A549 (cell line): ENCODE data around the gene IGSF9B. TPM values are rescaled to one million over a fixed set of nuclear protein-coding genes. Genes with fewer than 3 reads are reported as not detected.

Source experiments
- ATAC-seq, 2 experiments: fragments of 200-7000 bp in 1 of 2; fragments of >200 bp in 1 of 2; cut with Nextera tagmentation in 1 of 2; cut with Tn5 transposase in 1 of 2; 3 replicates each; pipeline versions ENCODE4 v1.8.0 to v1.9.1; 2018 to 2020; ENCODE audit warnings: mild to moderate bottlenecking in 1 of 2, moderate library complexity in 1 of 2
- CTCF ChIA-PET: fragments of 300-600 bp; sonication (Branson Sonifier 250); formaldehyde crosslinking; extraction: SDS; loops from one replicate; lab custom pipeline; 2021; ENCODE audit warnings: antibody characterized with exemption, inconsistent platforms; lab: Yijun Ruan, JAX
- POLR2A ChIA-PET: fragments of 350-600 bp; formaldehyde crosslinking; extraction: SDS; loops from one replicate; lab custom pipeline; 2021; ENCODE audit warnings: antibody characterized with exemption, inconsistent platforms; lab: Yijun Ruan, JAX
- DNase-seq, 2 experiments: peaks; one replicate each; pipeline versions ENCODE4 v3.0.0 to v3.0.0-alpha.2; 2011 to 2016; ENCODE audit warnings: low read depth in 1 of 2, low spot score in 1 of 2
- FAIRE-seq: peaks from 2 replicates; lab custom pipeline; 2011; peaks lifted over from hg19 to GRCh38; lab: Jason Lieb, UNC
- H3K27ac ChIP-seq, 2 experiments: fragments of >200 bp; sonication (Bioruptor Twin); formaldehyde crosslinking; 3 replicates each; pipeline ENCODE4 v1.5.1; 2016 to 2017
- H3K4me1 ChIP-seq: fragments of >200 bp; sonication (Bioruptor Twin); formaldehyde crosslinking; 3 replicates; pipeline ENCODE4 v1.6.1; 2016
- H3K4me2 ChIP-seq: fragments of >200 bp; sonication (Bioruptor Twin); formaldehyde crosslinking; 3 replicates; pipeline ENCODE4 v1.6.1; 2016
- H3K4me3 ChIP-seq: fragments of >200 bp; sonication (Bioruptor Twin); formaldehyde crosslinking; 3 replicates; pipeline ENCODE4 v1.5.1; 2016
- H3K9me3 ChIP-seq: fragments of >200 bp; sonication (Bioruptor Twin); formaldehyde crosslinking; 3 replicates; pipeline ENCODE4 v1.6.1; 2016
- CBX8 ChIP-seq: fragments of 200-600 bp; sonication (generic); IDR thresholded peaks from 2 replicates; pipeline ENCODE4 v1.6.1; 2016
- CHD2 ChIP-seq: fragments of 150-350 bp; IDR thresholded peaks from 2 replicates; pipeline ENCODE4 v1.6.1; 2014; ENCODE audit warnings: low read length; ENCODE audit not compliant: partially characterized antibody
- CHD4 ChIP-seq: fragments of 200-600 bp; sonication (generic); IDR thresholded peaks from 2 replicates; pipeline ENCODE4 v1.6.1; 2016; ENCODE audit warnings: antibody characterized with exemption, mild to moderate bottlenecking, borderline replicate concordance
- EHF ChIP-seq: fragments of 250-450 bp; sonication (Bioruptor Pico); IDR thresholded peaks from 2 replicates; pipeline ENCODE4 v1.5.0; 2020; ENCODE audit warnings: mild to moderate bottlenecking
- EP300 ChIP-seq, 2 experiments: fragments of >200 bp; sonication (Bioruptor Twin); formaldehyde crosslinking; IDR thresholded peaks; 2 replicates in 1 of 2; 3 replicates in 1 of 2; pipeline ENCODE4 v1.6.1; 2016 to 2017
- FOXS1 ChIP-seq: fragments of 250-450 bp; sonication (Bioruptor Pico); IDR thresholded peaks from 2 replicates; pipeline ENCODE4 v1.5.0; 2020; ENCODE audit warnings: mild to moderate bottlenecking, moderate library complexity
- JUNB ChIP-seq: fragments of >200 bp; sonication (Bioruptor Twin); formaldehyde crosslinking; IDR thresholded peaks from 2 replicates; pipeline ENCODE4 v1.6.1; 2016
- KDM1A ChIP-seq: fragments of 200-600 bp; sonication (generic); IDR thresholded peaks from 2 replicates; pipeline ENCODE4 v1.6.1; 2016; ENCODE audit warnings: low read depth, mild to moderate bottlenecking
- MAFK ChIP-seq: fragments of 450-650 bp; IDR thresholded peaks from 2 replicates; pipeline ENCODE4 v1.6.1; 2014; ENCODE audit not compliant: partially characterized antibody
- POLR2A ChIP-seq: IDR thresholded peaks from 2 replicates; pipeline ENCODE4 v1.6.1; 2012; ENCODE audit warnings: mild to moderate bottlenecking, low read length
- RAD21 ChIP-seq, 2 experiments: fragments of >200 bp in 1 of 2; sonication (Bioruptor Twin) in 1 of 2; formaldehyde crosslinking in 1 of 2; IDR thresholded peaks in 1 of 2; conservative IDR thresholded peaks in 1 of 2; 2 replicates in 1 of 2; 3 replicates in 1 of 2; pipeline ENCODE4 v1.6.1; 2012 to 2018; ENCODE audit warnings: inconsistent platforms in 1 of 2
- RARB ChIP-seq: fragments of 250-450 bp; sonication (Bioruptor Pico); IDR thresholded peaks from 2 replicates; pipeline ENCODE4 v1.8.0; 2021; ENCODE audit warnings: mild to moderate bottlenecking, moderate library complexity
- RNF2 ChIP-seq: fragments of 200-600 bp; sonication (generic); IDR thresholded peaks from 2 replicates; pipeline ENCODE4 v1.6.1; 2016; ENCODE audit warnings: low read depth, mild to moderate bottlenecking, antibody characterized with exemption, moderate library complexity, borderline replicate concordance
- SREBF2 ChIP-seq: fragments of 450-650 bp; IDR thresholded peaks from 2 replicates; pipeline ENCODE4 v1.6.1; 2014; ENCODE audit warnings: mild to moderate bottlenecking, moderate library complexity
- ZFP36 ChIP-seq: fragments of 450-650 bp; IDR thresholded peaks from 2 replicates; pipeline ENCODE4 v1.6.1; 2014; ENCODE audit warnings: borderline replicate concordance; ENCODE audit not compliant: partially characterized antibody
- ZSCAN20 ChIP-seq: fragments of 250-450 bp; sonication (Bioruptor Pico); IDR thresholded peaks from 2 replicates; pipeline ENCODE4 v1.8.0; 2022; ENCODE audit warnings: mild to moderate bottlenecking, moderate library complexity
- WGBS: methylation state at CpG from one replicate; pipeline ENCODE4 v1.1.6; 2017; ENCODE audit errors: missing lambda C conversion rate; 5-methylcytosine and 5-hydroxymethylcytosine counted together
- polyA plus RNA-seq, 4 experiments: library from polyadenylated mRNA; depleted of rRNA in 3 of 4; stranded (reverse); fragments of >200 nt; fragmentation: RNase III in 1 of 4; extraction: RNeasy Plus Mini Kit Qiagen cat#74134 plus additional on column Dnase treatment in 1 of 4; gene quantifications; 2 replicates in 3 of 4; 3 replicates in 1 of 4; pipeline ENCODE4 v1.2.3, GENCODE V29; 2011 to 2017
- TF ChIP-seq, protein P1 (sequence below): IDR thresholded peaks from 2 replicates; pipeline ENCODE4 v1.6.1; 2012; ENCODE audit warnings: low read depth, borderline replicate concordance
- TF ChIP-seq, protein P2 (sequence below): fragments of >200 bp; sonication (Bioruptor Twin); formaldehyde crosslinking; IDR thresholded peaks from 3 replicates; pipeline ENCODE4 v1.5.1; 2016
- TF ChIP-seq, protein P3 (sequence below): IDR thresholded peaks from 2 replicates; pipeline ENCODE4 v1.6.1; 2012
- TF ChIP-seq, protein P4 (sequence below): fragments of 250-450 bp; sonication (Bioruptor Pico); IDR thresholded peaks from 2 replicates; pipeline ENCODE4 v1.5.0; 2020; ENCODE audit warnings: low read depth, mild to moderate bottlenecking, moderate library complexity
- TF ChIP-seq, protein P5 (sequence below): IDR thresholded peaks from 2 replicates; pipeline ENCODE4 v1.6.1; 2012

The IGSF9B gene
- polyA plus RNA-seq, 2 of the 4 experiments (the other 2 are of a cell fraction): 0.41 to 0.61 TPM

DNA sequence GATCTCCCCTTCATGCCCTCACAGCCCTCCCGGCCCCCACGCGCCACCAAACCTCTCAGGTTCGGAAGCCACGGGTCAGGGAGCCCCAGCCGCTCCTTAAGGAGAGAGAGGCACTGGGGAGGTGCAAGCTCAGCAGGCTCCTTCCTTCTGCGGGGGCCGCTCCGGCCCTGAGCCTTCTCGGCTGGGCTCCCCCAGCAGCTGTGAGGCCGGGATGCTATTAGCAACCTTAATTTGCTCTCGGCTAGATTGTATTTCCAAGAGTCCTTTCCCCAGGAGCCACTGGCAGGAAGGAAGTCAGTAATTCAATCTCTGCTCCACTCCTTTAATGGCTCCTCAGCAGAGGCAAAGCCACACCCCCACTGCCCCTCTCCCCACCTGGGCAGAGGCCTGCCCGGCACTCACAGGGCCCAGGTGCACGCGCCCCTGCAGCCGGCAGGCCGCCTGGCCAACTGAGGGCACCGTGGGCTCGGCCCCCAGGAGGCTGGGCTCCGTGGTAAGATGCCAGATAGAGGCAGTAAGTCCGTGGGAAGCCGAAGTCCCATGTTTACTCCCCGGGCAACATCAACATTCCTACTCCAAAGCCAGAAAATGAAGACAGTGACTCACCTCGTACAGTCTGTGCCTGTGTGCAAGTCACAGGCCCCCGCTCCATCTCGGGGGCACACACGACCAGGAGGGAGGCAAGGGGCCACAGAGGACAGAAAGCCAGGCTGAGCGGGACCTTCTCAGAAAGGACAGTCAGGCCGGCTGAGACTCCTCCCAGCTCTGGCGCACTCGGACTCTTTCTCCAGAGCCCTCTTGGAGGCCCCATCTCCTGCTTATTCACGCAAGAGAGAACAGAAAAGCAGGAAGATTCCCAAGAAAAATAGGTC, 5.2 kb downstream of the IGSF9B start:
- DNase-seq (no peak), FAIRE-seq (no peak), ATAC-seq (no peak)
- 47% methylated on average over 19 of the region's 32 CpGs for WGBS
- Histone ChIP-seq H3K9me3 (no peaks in the 10 kb centered on the region), H3K4me1 (0 out of 3 replicates have a peak, but pooled peaks cover 3% of the 10 kb centered on the region), H3K4me2 (peak overlapping the region; percentile 30; the same call in 2 of the 3 replicates), H3K4me3 (no peak overlapping the region), H3K27ac (no peak overlapping the region)
- ChIA-PET POLR2A (no interaction called here), CTCF (interaction anchor here (1.0 kb wide), 1 partner anchor 17 kb away, joined by 3 read pairs; no protein-coding TSS in a partner anchor)
- TF ChIP-seq EP300 (IDR thresholded peaks at IDR 0.05) (no peak), EHF (no peak), MAFK (no peak)
- TF ChIP-seq, protein P1, sequence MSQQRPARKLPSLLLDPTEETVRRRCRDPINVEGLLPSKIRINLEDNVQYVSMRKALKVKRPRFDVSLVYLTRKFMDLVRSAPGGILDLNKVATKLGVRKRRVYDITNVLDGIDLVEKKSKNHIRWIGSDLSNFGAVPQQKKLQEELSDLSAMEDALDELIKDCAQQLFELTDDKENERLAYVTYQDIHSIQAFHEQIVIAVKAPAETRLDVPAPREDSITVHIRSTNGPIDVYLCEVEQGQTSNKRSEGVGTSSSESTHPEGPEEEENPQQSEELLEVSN: no peak
- TF ChIP-seq, protein P2, sequence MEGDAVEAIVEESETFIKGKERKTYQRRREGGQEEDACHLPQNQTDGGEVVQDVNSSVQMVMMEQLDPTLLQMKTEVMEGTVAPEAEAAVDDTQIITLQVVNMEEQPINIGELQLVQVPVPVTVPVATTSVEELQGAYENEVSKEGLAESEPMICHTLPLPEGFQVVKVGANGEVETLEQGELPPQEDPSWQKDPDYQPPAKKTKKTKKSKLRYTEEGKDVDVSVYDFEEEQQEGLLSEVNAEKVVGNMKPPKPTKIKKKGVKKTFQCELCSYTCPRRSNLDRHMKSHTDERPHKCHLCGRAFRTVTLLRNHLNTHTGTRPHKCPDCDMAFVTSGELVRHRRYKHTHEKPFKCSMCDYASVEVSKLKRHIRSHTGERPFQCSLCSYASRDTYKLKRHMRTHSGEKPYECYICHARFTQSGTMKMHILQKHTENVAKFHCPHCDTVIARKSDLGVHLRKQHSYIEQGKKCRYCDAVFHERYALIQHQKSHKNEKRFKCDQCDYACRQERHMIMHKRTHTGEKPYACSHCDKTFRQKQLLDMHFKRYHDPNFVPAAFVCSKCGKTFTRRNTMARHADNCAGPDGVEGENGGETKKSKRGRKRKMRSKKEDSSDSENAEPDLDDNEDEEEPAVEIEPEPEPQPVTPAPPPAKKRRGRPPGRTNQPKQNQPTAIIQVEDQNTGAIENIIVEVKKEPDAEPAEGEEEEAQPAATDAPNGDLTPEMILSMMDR: no peak

DNA sequence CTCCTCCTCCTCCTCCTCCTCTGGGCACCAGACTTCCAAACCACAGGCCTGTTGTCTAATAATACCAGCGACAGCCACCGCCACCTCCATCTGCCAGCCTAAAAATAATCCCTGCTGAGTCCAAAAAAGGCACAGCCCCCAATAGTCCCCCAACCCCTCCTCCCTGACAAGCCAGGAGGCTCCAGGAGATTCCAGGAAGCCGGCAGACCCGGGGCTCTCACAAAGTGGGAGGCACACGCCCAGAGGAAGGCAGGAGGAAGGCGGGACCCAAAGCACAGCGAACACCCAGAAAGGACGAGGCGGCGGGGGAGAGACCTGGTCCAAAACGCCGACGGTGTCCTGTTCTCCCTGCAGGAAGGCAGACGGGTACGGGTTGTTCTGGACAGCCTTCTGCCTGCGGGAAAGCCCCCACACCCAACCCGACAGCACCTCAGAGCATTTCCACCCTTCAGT, 5.9 kb downstream of the IGSF9B start:
- POLR2A ChIA-PET: no interaction called here
- H3K27ac ChIP-seq: no peak overlapping the region
- CTCF ChIA-PET: interaction anchor here (1.0 kb wide), 1 partner anchor 17 kb away, joined by 3 read pairs; no protein-coding TSS in a partner anchor

DNA sequence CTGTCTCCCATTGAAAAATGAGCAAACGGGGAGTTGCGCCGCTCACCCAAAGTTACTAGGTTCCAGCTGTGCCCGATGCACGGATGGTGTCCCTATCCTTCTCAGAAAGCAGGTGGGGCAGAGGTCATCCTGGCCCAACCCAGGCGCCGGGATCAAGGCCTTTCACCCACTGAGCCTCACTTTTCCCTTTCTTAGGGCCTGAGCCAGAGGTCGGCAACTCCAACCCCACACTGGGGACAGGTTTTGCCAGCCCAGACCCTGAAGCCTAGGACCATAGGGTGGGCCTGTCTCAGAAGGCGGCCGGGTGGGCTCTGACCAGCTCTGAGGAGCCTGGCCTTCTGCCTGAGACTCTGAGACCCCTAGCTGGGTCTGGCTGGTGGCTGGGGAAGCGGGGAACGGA, 6.3 kb downstream of the IGSF9B start:
- no peak overlapping the region for H3K4me2 ChIP-seq
- no peak for DNase-seq
- CTCF ChIA-PET: no interaction called here
- 0 out of 3 replicates have a peak, but pooled peaks cover 3% of the 10 kb centered on the region for H3K4me1 ChIP-seq
- TF ChIP-seq JUNB (no peak), RNF2 (no peak), ZSCAN20 (CRISPR knock-in tag) (no peak), KDM1A (no peak), SREBF2 (no peak), POLR2A (no peak), ZFP36 (no peak), CHD4 (no peak), RAD21 (conservative IDR thresholded peaks at IDR 0.05 in 1 of 2, IDR thresholded peaks at IDR 0.05 in 1 of 2) (no peak), RARB (CRISPR knock-in tag) (no peak), CHD2 (no peak), FOXS1 (CRISPR knock-in tag) (no peak)
- TF ChIP-seq, protein P3, sequence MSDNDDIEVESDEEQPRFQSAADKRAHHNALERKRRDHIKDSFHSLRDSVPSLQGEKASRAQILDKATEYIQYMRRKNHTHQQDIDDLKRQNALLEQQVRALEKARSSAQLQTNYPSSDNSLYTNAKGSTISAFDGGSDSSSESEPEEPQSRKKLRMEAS: no peak
- TF ChIP-seq, protein P4, sequence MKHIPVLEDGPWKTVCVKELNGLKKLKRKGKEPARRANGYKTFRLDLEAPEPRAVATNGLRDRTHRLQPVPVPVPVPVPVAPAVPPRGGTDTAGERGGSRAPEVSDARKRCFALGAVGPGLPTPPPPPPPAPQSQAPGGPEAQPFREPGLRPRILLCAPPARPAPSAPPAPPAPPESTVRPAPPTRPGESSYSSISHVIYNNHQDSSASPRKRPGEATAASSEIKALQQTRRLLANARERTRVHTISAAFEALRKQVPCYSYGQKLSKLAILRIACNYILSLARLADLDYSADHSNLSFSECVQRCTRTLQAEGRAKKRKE (CRISPR knock-in tag): no peak
- TF ChIP-seq, protein P5, sequence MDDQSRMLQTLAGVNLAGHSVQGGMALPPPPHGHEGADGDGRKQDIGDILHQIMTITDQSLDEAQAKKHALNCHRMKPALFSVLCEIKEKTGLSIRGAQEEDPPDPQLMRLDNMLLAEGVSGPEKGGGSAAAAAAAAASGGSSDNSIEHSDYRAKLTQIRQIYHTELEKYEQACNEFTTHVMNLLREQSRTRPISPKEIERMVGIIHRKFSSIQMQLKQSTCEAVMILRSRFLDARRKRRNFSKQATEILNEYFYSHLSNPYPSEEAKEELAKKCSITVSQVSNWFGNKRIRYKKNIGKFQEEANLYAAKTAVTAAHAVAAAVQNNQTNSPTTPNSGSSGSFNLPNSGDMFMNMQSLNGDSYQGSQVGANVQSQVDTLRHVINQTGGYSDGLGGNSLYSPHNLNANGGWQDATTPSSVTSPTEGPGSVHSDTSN: no peak
- TF ChIP-seq, protein P2: no peak
- TF ChIP-seq, all 56 proteins: peak for 0
- WGBS: 67% methylated on average over 6 of the region's 12 CpGs
- POLR2A ChIA-PET: no interaction called here
- Histone ChIP-seq H3K9me3 (no peaks in the 10 kb centered on the region), H3K27ac (no peak overlapping the region), H3K4me3 (no peak overlapping the region)
- FAIRE-seq: no peak
- no peak for ATAC-seq

More for the DNA sequence above, 5.9 kb downstream of the IGSF9B start:
- FAIRE-seq (no peak), ATAC-seq (no peak), DNase-seq (no peak)
- H3K4me2 ChIP-seq: no peak overlapping the region
- WGBS: 86% methylated on average over 15 of the region's 17 CpGs
- no peak overlapping the region for H3K4me3 ChIP-seq
- no peaks in the 10 kb centered on the region for H3K9me3 ChIP-seq
- no peak for TF ChIP-seq CBX8
- H3K4me1 ChIP-seq: 0 out of 3 replicates have a peak, but pooled peaks cover 3% of the 10 kb centered on the region
